Measurements from ENCODE around the gene SETBP1. TPM values are rescaled to one million over a fixed set of nuclear protein-coding genes. Genes with fewer than 3 reads are reported as not detected.

The SETBP1 gene
- total RNA-seq, 1 experiment from 2014 or later = 4.0 TPM

- Histone ChIP-seq H3K4me1 (no peaks in the 10 kb centered on the region), H3K9me3 (no peaks in the 10 kb centered on the region), H3K27me3 (replicated peaks; ENCODE audit: control insufficient read depth, insufficient read depth, low read length) (no peaks in the 10 kb centered on the region), H3K36me3 (ENCODE audit: control insufficient read depth, insufficient read depth, low read length) (no peaks in the 10 kb centered on the region), H3K4me3 (ENCODE audit: low read depth, low read length) (no peak overlapping the region)
- no peaks in the 10 kb centered on the region for H3K9me3 Mint-ChIP-seq (ENCODE audit: unreplicated experiment)
- no peak overlapping the region for H3K4me3 Mint-ChIP-seq (ENCODE audit: unreplicated experiment)
- intact Hi-C loops (cut with micrococcal nuclease; ENCODE audit: unreplicated experiment) = no loop called here
- no TSS peak for BruUV-seq (replicated peaks)
- ChIA-PET POLR2A (no interaction called here), CTCF (no interaction called here)
- no peak for DNase-seq
- H3K27me3 Mint-ChIP-seq (ENCODE audit: insufficient read depth, unreplicated experiment) = no peaks in the 10 kb centered on the region
- no peaks in the 10 kb centered on the region for H3K36me3 Mint-ChIP-seq (ENCODE audit: insufficient read depth, unreplicated experiment)
- TF ChIP-seq CTCF (IDR thresholded peaks at IDR 0.05; ENCODE audit: insufficient read depth in 1 of 2, low read depth in 1 of 2, low read length in 1 of 2, severe bottlenecking in 1 of 2, unreplicated experiment in 1 of 2) = no peak
- no peaks in the 10 kb centered on the region for H3K4me1 Mint-ChIP-seq (ENCODE audit: low read depth, unreplicated experiment)
- H3K27ac Mint-ChIP-seq (ENCODE audit: unreplicated experiment) = no peak overlapping the region
These were observed 335.1 kb downstream of the SETBP1 start for GRCh38 chr18:45015788-45016128.

DNA sequence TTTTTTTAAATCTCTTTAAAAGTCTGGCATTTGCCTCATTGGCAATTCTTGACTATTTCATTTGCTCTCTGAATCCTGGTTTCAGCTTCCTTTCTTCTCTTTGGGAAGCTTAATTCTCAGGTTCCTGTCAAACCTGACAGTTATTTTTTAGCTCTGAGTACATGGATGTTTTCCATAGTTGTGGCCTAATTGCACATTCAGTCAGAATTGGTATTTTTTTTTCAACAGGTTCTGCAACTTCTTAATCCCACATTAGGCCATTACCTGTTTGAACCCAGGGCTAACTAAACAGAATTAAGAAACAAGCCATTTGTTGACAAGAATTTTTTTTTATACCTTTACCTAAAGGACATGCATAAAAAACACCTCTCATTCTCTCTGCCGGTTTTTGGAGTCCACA lies 338.8 kb downstream of the SETBP1 start:
- ChIA-PET CTCF (no interaction called here), POLR2A (interaction anchor here (0.6 kb wide), 1 partner anchor 527 kb away, joined by 3 read pairs; no protein-coding TSS in a partner anchor)
- no peaks in the 10 kb centered on the region for H3K4me1 ChIP-seq
- Mint-ChIP-seq H3K27me3 (ENCODE audit: insufficient read depth, unreplicated experiment) (no peaks in the 10 kb centered on the region), H3K4me1 (ENCODE audit: low read depth, unreplicated experiment) (no peaks in the 10 kb centered on the region), H3K27ac (ENCODE audit: unreplicated experiment) (no peak overlapping the region), H3K9me3 (ENCODE audit: unreplicated experiment) (no peaks in the 10 kb centered on the region), H3K36me3 (ENCODE audit: insufficient read depth, unreplicated experiment) (no peaks in the 10 kb centered on the region), H3K4me3 (ENCODE audit: unreplicated experiment) (no peak overlapping the region)
- no peak overlapping the region for H3K4me3 ChIP-seq (ENCODE audit: low read depth, low read length)
- BruUV-seq (replicated peaks) = no TSS peak
- no peak for TF ChIP-seq CTCF (IDR thresholded peaks at IDR 0.05; ENCODE audit: insufficient read depth in 1 of 2, low read depth in 1 of 2, low read length in 1 of 2, severe bottlenecking in 1 of 2, unreplicated experiment in 1 of 2)
- no peaks in the 10 kb centered on the region for H3K36me3 ChIP-seq (ENCODE audit: control insufficient read depth, insufficient read depth, low read length)
- H3K27me3 ChIP-seq (replicated peaks; ENCODE audit: control insufficient read depth, insufficient read depth, low read length) = no peaks in the 10 kb centered on the region
- intact Hi-C loops (cut with micrococcal nuclease; ENCODE audit: unreplicated experiment) = no loop called here
- no peaks in the 10 kb centered on the region for H3K9me3 ChIP-seq
- no peak for DNase-seq

DNA sequence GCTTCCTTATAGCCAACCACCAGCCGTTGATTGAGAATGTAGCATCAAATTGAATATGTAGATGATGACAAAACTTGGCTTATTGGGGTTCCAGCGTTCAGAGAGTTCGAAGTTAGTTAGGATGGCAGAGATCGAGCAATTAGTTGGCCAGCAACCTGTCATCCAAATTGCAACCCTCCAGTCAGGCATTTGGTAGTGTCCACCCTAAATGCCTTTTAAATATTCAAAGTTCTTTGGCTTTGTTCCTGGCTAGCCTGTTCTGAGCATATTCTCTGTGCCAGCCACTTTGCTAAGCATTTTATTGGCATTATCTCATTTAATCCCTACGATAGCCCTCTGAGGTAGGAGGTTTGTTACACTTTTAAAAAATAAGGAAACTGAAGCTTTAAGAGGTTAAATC lies 342.8 kb downstream of the SETBP1 start:
- no TSS peak for BruUV-seq (replicated peaks)
- TF ChIP-seq CTCF (IDR thresholded peaks at IDR 0.05; ENCODE audit: insufficient read depth in 1 of 2, low read depth in 1 of 2, low read length in 1 of 2, severe bottlenecking in 1 of 2, unreplicated experiment in 1 of 2) = no peak
- Mint-ChIP-seq H3K4me1 (ENCODE audit: low read depth, unreplicated experiment) (no peaks in the 10 kb centered on the region), H3K4me3 (ENCODE audit: unreplicated experiment) (no peak overlapping the region), H3K27ac (ENCODE audit: unreplicated experiment) (no peak overlapping the region), H3K27me3 (ENCODE audit: insufficient read depth, unreplicated experiment) (no peaks in the 10 kb centered on the region), H3K36me3 (ENCODE audit: insufficient read depth, unreplicated experiment) (no peaks in the 10 kb centered on the region), H3K9me3 (ENCODE audit: unreplicated experiment) (no peaks in the 10 kb centered on the region)
- H3K4me1 ChIP-seq = no peaks in the 10 kb centered on the region
- intact Hi-C loops (cut with micrococcal nuclease; ENCODE audit: unreplicated experiment) = no loop called here
- no peaks in the 10 kb centered on the region for H3K36me3 ChIP-seq (ENCODE audit: control insufficient read depth, insufficient read depth, low read length)
- no peaks in the 10 kb centered on the region for H3K27me3 ChIP-seq (replicated peaks; ENCODE audit: control insufficient read depth, insufficient read depth, low read length)
- no peak for DNase-seq
- no peak overlapping the region for H3K4me3 ChIP-seq (ENCODE audit: low read depth, low read length)
- no peaks in the 10 kb centered on the region for H3K9me3 ChIP-seq
- ChIA-PET CTCF (no interaction called here), POLR2A (no interaction called here)
